Measurements from ENCODE around the gene PACS2.
"Not testable (repeated sequence)": the region's sequence is repeated elsewhere in the genome, so short reads cannot be mapped to it uniquely, and the experiment has no call there.

PACS2 gene

GRCh38 chr14:105299654-105300541, 14.7 kb upstream of the PACS2 start:
- TF ChIP-seq, protein P1, sequence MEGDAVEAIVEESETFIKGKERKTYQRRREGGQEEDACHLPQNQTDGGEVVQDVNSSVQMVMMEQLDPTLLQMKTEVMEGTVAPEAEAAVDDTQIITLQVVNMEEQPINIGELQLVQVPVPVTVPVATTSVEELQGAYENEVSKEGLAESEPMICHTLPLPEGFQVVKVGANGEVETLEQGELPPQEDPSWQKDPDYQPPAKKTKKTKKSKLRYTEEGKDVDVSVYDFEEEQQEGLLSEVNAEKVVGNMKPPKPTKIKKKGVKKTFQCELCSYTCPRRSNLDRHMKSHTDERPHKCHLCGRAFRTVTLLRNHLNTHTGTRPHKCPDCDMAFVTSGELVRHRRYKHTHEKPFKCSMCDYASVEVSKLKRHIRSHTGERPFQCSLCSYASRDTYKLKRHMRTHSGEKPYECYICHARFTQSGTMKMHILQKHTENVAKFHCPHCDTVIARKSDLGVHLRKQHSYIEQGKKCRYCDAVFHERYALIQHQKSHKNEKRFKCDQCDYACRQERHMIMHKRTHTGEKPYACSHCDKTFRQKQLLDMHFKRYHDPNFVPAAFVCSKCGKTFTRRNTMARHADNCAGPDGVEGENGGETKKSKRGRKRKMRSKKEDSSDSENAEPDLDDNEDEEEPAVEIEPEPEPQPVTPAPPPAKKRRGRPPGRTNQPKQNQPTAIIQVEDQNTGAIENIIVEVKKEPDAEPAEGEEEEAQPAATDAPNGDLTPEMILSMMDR (conservative IDR thresholded peaks at IDR 0.05; ENCODE audit: low read depth): no peak
- POLR2A ChIA-PET (ENCODE audit: low non-redundant PET): no interaction called here
- no peak for DNase-seq (ENCODE audit: low spot score)
- CTCF ChIA-PET: interaction anchor here (0.6 to 0.7 kb wide), 2 partner anchors 14 to 15 kb away, joined by 3 read pairs; no protein-coding TSS in a partner anchor
- H3K27ac ChIP-seq: peak overlapping the region; percentile 95

DNA sequence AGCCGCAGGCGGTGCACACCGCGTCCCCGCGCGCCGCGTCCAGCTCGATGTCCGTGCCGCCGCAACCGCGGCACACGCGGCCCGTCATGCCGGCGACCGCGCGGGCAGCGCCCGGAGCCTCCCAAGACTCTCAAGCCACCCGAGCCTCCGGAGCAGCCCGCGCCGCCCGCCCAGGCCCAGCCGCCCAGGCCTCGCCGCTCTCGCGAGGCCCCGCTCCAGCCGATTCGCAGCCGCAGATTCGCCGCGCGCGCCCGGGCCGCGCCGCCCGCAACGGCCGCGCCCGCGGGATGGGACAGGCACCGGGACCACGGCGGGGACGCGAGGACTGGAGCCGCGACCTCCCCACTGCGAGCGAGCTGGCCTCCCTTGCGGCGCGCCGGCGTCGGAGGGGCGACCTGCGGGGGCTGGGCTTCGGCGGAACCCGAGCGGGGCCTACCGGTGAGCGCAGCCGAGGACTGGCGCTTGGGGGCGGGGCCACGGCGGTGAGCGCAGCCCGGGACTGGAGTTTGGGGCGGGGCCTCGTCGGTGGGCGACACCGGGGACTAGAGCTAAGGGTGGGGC, 13.9 kb upstream of the PACS2 start, which contains the start of gene BRF1:
Gene BRF1, minus strand, starts transcription at position 460 of the 561 bp plus-strand sequence. Its CDS starts 372 bp downstream, at position 88.
- TF ChIP-seq, protein P1 (conservative IDR thresholded peaks at IDR 0.05; ENCODE audit: low read depth): no peak
- CTCF ChIA-PET: interaction anchor here (0.6 to 0.7 kb wide), 3 partner anchors 13 to 188 kb away, joined by 3 read pairs; no protein-coding TSS in a partner anchor
- POLR2A ChIA-PET (ENCODE audit: low non-redundant PET): interaction anchor here (0.6 to 1.0 kb wide), 4 partner anchors 86 to 209 kb away, joined by 3 to 7 read pairs (median 4); no protein-coding TSS in a partner anchor
- peak within 1 kb of the TSS; percentile 95 for H3K27ac ChIP-seq
- peak; percentile 90 for DNase-seq (ENCODE audit: low spot score)

DNA sequence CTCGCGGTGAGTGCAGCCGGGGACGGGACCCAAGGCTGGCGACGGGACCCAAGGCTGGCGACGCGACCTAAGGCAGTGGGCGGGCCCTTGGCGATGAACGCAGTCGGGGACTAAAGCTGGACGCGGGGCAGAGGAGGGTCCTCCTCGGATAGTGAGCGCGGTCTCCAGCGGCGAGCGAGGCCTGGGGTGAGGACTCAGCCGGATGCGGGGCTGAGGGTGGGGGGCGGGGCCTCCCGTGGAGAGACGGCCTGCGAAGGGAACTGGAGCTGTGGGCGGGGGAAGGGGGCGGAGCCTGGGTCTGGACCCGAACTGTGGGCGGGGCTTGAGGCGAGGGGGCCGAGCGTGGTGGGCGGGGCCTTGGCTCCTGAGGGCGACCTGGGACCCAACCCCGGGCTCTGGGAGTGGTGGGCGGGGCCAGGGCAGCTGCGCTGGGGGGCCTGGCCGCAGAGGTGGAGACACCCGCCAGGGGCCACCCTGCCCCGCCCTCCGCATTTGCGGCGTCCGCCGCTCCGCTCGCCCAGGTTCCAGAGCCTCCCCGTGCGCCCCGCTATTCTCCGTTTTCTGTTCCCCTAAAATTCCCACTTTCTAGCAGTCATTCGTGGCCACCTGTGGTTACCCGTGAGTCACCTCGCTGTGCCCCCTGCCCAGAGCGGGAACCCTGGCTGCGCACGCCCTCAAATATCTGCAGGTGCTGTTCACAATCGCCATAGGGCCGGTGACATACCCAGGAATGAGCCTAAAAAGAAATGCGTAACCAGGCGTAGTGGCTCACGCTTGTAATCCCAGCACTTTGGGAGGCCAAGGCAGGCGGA, 13.2 kb upstream of the PACS2 start:
- H3K27ac ChIP-seq: peak overlapping the region; percentile 95
- POLR2A ChIA-PET (ENCODE audit: low non-redundant PET): interaction anchor here (0.6 to 1.0 kb wide), 6 partner anchors 85 to 334 kb away, joined by 3 to 7 read pairs (median 4); no protein-coding TSS in a partner anchor
- peak; percentile 98 for DNase-seq (ENCODE audit: low spot score)
- TF ChIP-seq, protein P1 (conservative IDR thresholded peaks at IDR 0.05; ENCODE audit: low read depth): no peak
- CTCF ChIA-PET: interaction anchor here (0.6 kb wide), 1 partner anchor 188 kb away, joined by 3 read pairs; no protein-coding TSS in a partner anchor

- peak overlapping the region; percentile 95 for H3K27ac ChIP-seq
- POLR2A ChIA-PET (ENCODE audit: low non-redundant PET); CTCF ChIA-PET; DNase-seq (ENCODE audit: low spot score): not testable (repeated sequence)
These were observed 12.7 kb upstream of the PACS2 start for GRCh38 chr14:105301915-105302249.

- DNase-seq (ENCODE audit: low spot score): no peak
- H3K27ac ChIP-seq: no peak overlapping the region
- POLR2A ChIA-PET (ENCODE audit: low non-redundant PET): no interaction called here
- CTCF ChIA-PET: interaction anchor here (0.5 kb wide), 1 partner anchor 27 kb away, joined by 3 read pairs; no protein-coding TSS in a partner anchor
- TF ChIP-seq, protein P1 (conservative IDR thresholded peaks at IDR 0.05; ENCODE audit: low read depth): no peak
These were observed 10.6 kb upstream of the PACS2 start for GRCh38 chr14:105303949-105304348.

DNA sequence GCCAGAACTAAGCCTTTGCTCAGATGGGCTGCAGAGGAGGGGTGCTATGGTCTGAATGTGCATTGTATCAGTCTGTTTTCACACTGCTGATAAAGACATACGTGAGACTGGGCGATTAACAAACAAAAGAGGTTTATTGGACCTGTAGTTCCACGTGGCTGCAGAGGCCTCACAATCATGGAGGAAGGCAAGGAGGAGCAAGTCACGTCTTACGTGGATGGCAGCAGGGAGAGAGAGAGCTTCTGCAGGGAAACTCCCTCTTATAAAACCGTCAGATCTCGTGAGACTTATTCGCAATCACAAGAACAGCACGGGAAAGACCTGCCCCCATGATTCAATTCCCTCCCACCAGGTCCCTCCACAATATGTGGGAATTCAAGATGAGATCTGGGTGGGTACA, 10.0 kb upstream of the PACS2 start:
- TF ChIP-seq, protein P1 (conservative IDR thresholded peaks at IDR 0.05; ENCODE audit: low read depth): no peak
- H3K27ac ChIP-seq: no peak overlapping the region
- POLR2A ChIA-PET (ENCODE audit: low non-redundant PET): no interaction called here
- CTCF ChIA-PET: no interaction called here
- no peak for DNase-seq (ENCODE audit: low spot score)
